A673 (cell line): ENCODE measurements around the gene WIPF1. TPM values are rescaled to one million over a fixed set of nuclear protein-coding genes. Genes with fewer than 3 reads are reported as not detected.
A peak's percentile ranks its signal among the peaks of the same experiment; 100 is the strongest.

ENCODE experiments used
- BruUV-seq: library from RNA; stranded (reverse); fragments of 400-500 nt; replicated peaks from 2 replicates; lab custom pipeline; 2021; lab: Mats Ljungman, UMichigan
- CTCF ChIA-PET: fragments of 300-600 bp; sonication (Branson Sonifier 250); formaldehyde crosslinking; loops from one replicate; lab custom pipeline; 2022; ENCODE audit warnings: antibody characterized with exemption; lab: Charles Lee
- POLR2A ChIA-PET: fragments of 300-600 bp; sonication (Branson Sonifier 250); formaldehyde crosslinking; loops from one replicate; lab custom pipeline; 2022; ENCODE audit warnings: antibody characterized with exemption; ENCODE audit not compliant: low non-redundant PET; lab: Charles Lee
- DNase-seq: peaks from one replicate; pipeline ENCODE4 v3.0.0-alpha.2; 2015; ENCODE audit warnings: low spot score
- H3K27ac ChIP-seq: fragments of 200-600 bp; sonication (generic); 2 replicates; pipeline ENCODE4 v1.5.1; 2016; ENCODE audit warnings: mixed run types, low read depth, mild to moderate bottlenecking, mixed read lengths, antibody characterized with exemption, low read length; ENCODE audit not compliant: poor library complexity, severe bottlenecking
- H3K27me3 ChIP-seq: fragments of 200-600 bp; sonication (generic); replicated peaks from 2 replicates; pipeline ENCODE4 v1.6.1; 2017; ENCODE audit warnings: mixed run types, low read depth, mild to moderate bottlenecking, mixed read lengths, antibody characterized with exemption, low read length; ENCODE audit not compliant: insufficient read depth, poor library complexity
- H3K36me3 ChIP-seq: fragments of 200-600 bp; sonication (generic); 2 replicates; pipeline ENCODE4 v1.6.1; 2016; ENCODE audit warnings: mixed run types, mild to moderate bottlenecking, mixed read lengths, antibody characterized with exemption, low read length; ENCODE audit not compliant: insufficient read depth, poor library complexity, severe bottlenecking
- H3K4me1 ChIP-seq: fragments of 200-600 bp; sonication (generic); 2 replicates; pipeline ENCODE4 v1.6.1; 2017; ENCODE audit warnings: mixed run types, mild to moderate bottlenecking, mixed read lengths, antibody characterized with exemption, low read length; ENCODE audit not compliant: insufficient read depth, poor library complexity, severe bottlenecking
- H3K4me3 ChIP-seq: fragments of 200-600 bp; sonication (generic); 2 replicates; pipeline ENCODE4 v1.5.1; 2016; ENCODE audit warnings: low read depth, mixed run types, mild to moderate bottlenecking, mixed read lengths, low read length; ENCODE audit not compliant: poor library complexity, severe bottlenecking
- H3K9me3 ChIP-seq: fragments of 200-600 bp; sonication (generic); 2 replicates; pipeline ENCODE4 v1.6.1; 2016; ENCODE audit warnings: mixed run types, low read depth, mild to moderate bottlenecking, mixed read lengths, antibody characterized with exemption, low read length; ENCODE audit not compliant: poor library complexity, severe bottlenecking
- CTCF ChIP-seq: fragments of 300-800, 200-600 bp; sonication (generic); conservative IDR thresholded peaks from 2 replicates; pipeline ENCODE4 v1.5.1; 2017; ENCODE audit warnings: low read depth, mild to moderate bottlenecking, antibody characterized with exemption, low read length, moderate library complexity, mixed read lengths
- EZH2 ChIP-seq: fragments of 200-600 bp; sonication (generic); IDR thresholded peaks from 2 replicates; pipeline ENCODE4 v1.6.1; 2017; ENCODE audit warnings: borderline replicate concordance, low read depth, mild to moderate bottlenecking, mixed read lengths, antibody characterized with exemption, low read length; ENCODE audit not compliant: poor library complexity, severe bottlenecking
- intact Hi-C: fragments of 100-400 bp; cut with micrococcal nuclease; formaldehyde crosslinking; loops from one replicate; pipeline ENCODE4 v1.10.0; 2022; ENCODE audit not compliant: unreplicated experiment
- total RNA-seq: library from RNA; stranded (reverse); gene quantifications from 2 replicates; pipeline ENCODE4 v1.2.3, GENCODE V29; 2021

Gene WIPF1
- total RNA-seq, 1 experiment from 2014 or later = 1.1 TPM

GRCh38 chr2:174546519-174547506, 50.8 kb downstream of the WIPF1 start:
- TF ChIP-seq EZH2 (no peak), CTCF (peak; percentile 59)
- H3K4me1 ChIP-seq = no peaks in the 10 kb centered on the region
- peak; percentile 49 for DNase-seq
- POLR2A ChIA-PET = interaction anchor here (0.6 kb wide), 1 partner anchor 47 kb away, joined by 3 read pairs; no protein-coding TSS in a partner anchor
- CTCF ChIA-PET = interaction anchor here (1.9 kb wide), 1 partner anchor 84 kb away, joined by 10 read pairs; no protein-coding TSS in a partner anchor
- no peak overlapping the region for H3K27ac ChIP-seq
- no peaks in the 10 kb centered on the region for H3K9me3 ChIP-seq
- intact Hi-C loops = loop anchor here (2.0 kb wide), 1 partner anchor 84 kb away; no protein-coding TSS in a partner anchor
- no peaks in the 10 kb centered on the region for H3K36me3 ChIP-seq
- BruUV-seq = no TSS peak
- H3K27me3 ChIP-seq = peaks cover 14% of the 10 kb centered on the region
- no peak overlapping the region for H3K4me3 ChIP-seq

- BruUV-seq = no TSS peak
- no peak overlapping the region for H3K27ac ChIP-seq
- H3K4me1 ChIP-seq = no peaks in the 10 kb centered on the region
- H3K36me3 ChIP-seq = no peaks in the 10 kb centered on the region
- no peaks in the 10 kb centered on the region for H3K9me3 ChIP-seq
- POLR2A ChIA-PET = no interaction called here
- CTCF ChIA-PET = no interaction called here
- no peak for DNase-seq
- H3K4me3 ChIP-seq = no peak overlapping the region
- no peak for TF ChIP-seq EZH2
- TF ChIP-seq CTCF = no peak
- H3K27me3 ChIP-seq = peaks cover 22% of the 10 kb centered on the region
- intact Hi-C loops = no loop called here
Observed at GRCh38 chr2:174545240-174545639, 52.4 kb downstream of the WIPF1 start.

DNA sequence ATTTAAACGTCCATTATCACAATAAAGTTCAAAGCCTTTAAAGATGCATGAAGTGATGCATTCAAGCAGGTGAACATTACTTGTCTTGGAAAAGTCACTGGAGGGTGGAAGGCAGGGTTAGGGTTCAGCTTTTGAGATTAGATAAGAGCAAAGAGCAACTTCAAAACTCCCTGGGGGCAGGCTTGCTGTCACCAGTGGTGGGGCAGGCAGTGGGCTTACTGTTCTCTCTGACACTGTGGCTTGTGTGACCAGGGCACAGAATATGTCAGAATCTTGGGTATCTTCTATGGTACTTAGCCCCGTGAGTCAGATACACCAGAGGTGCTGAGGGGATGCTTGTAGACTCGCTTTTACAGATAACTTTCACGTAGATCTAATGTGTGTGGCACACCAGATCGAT, 52.8 kb downstream of the WIPF1 start:
- POLR2A ChIA-PET = no interaction called here
- intact Hi-C loops = no loop called here
- TF ChIP-seq CTCF (no peak), EZH2 (no peak)
- Histone ChIP-seq H3K9me3 (no peaks in the 10 kb centered on the region), H3K4me1 (no peaks in the 10 kb centered on the region), H3K4me3 (no peak overlapping the region), H3K27ac (no peak overlapping the region), H3K36me3 (no peaks in the 10 kb centered on the region), H3K27me3 (peaks cover 22% of the 10 kb centered on the region)
- CTCF ChIA-PET = no interaction called here
- no peak for DNase-seq
- BruUV-seq = no TSS peak
